Activated CD4-positive, alpha-beta T cell treated with anti-CD3 and anti-CD28 coated beads for 24 hours (primary cell): Measurements from ENCODE around the gene CDKL2.
"Not testable (repeated sequence)": the region's sequence is repeated elsewhere in the genome, so short reads cannot be mapped to it uniquely, and the experiment has no call there.

ENCODE experiments used
- DNase-seq, 2 donors: peaks; one replicate each; pipeline ENCODE4 v3.0.0-alpha.2; 2020; ENCODE audit warnings: low read depth in 2 of 2

Gene CDKL2

DNA sequence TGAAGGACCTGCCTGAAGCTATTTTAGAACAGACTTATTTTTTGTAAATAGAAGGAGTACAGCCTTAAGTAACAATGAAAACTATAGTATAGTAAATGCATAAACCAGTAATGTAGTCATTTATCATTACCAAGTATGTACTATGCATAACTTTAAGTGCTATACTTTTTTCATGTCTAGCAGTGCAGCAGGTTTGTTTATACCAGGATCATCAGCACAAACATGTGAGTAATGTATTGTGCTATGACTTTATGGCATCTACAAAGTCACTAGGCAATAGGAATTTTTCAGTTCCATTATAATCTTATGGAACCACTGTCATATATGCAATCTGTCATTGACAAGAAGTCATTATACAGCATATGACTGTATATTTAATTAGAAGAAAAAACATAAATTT is 77.9 kb downstream of the CDKL2 start:
- DNase-seq, result no peak

DNA sequence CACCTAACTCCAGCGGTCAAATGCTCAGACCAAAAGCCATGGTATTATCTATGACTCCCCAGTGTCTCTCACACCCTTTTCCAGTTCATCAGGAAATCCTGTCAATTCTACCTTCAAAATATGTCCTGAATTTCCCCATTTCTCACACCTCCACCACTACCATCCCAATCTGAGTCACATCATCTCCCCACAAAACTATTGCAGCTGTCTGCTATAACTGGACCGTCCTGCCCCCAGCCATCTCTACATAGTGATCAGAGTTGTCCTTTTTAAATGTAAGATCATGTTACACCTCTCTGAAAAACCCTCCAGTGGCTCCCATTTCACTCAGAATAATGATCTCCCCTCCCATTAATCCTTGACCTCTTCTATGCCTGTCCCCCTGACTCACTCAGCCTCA is 81.3 kb downstream of the CDKL2 start:
- DNase-seq, result no peak

DNA sequence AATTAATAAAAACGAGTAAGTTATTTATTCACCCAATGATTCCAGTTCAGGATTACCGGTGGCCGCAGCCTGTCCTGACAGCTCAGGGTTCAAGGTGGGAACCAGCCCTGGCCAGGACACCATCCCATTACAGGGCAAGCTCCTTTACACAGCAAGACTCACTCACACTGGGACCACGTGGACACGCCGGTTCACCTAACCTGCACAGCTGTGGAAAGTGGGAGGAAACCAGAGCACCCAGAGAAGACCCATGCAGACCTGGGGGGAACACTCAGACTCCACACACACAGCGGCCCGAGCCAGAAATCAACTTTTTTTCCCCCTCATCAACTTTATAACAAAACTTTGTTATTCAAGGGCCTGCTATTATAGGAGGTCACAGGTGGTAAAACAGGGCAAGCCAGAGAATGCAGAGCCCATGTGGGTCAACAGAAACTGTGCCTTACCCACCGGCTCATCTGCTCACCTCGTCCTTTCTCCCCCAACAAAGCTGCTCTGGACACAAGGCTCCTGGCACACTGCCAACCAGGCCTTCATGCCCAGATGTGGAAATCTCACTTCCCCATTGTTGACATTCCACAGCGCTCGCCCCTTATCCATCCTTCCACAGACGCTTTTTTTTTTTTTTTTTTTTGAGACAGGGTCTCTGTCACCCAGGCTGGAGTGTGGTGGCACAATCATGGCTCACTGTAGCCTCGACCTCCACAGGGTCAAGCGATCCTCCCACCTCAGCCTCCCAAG is 82.5 kb downstream of the CDKL2 start:
- DNase-seq, result no peak

DNA sequence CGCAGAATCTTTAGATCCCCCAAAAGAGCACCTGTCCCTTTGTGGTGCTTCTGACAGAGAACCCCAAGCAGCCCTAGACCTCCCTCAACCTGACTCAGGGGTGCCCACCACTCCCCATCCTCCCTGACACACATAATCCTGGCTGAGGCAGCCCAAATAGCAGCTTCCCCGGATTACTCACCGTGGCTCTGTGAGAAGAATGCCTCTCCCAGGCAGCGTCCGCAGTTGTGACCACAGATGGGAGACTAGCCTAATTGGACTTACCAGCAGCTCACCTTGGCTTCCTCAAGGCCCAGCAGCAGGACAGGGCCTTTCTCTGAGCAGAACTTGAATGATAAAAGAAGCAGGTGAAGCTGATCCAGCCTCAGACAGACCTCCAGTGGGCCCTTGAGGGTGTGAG is 84.8 kb downstream of the CDKL2 start:
- DNase-seq, result no peak

DNA sequence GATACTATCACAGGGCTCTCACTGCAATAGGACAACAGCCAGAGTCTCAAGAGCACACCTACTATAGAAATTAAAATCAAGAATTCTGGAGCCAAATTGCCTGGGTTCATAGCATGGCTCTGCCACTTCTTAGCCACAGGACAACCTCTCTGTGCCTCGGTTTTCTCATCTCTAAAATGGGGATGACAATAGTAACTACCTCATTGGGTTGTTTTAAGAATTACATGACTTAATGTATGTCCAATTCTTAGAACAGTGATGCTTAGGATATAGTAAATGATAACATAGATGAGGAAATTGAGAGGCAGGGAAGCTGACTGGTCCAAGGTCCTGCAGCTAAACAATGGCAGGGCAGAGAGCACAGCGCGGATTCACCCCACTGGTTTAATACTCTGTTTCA is 85.5 kb downstream of the CDKL2 start:
- no peak for DNase-seq

DNA sequence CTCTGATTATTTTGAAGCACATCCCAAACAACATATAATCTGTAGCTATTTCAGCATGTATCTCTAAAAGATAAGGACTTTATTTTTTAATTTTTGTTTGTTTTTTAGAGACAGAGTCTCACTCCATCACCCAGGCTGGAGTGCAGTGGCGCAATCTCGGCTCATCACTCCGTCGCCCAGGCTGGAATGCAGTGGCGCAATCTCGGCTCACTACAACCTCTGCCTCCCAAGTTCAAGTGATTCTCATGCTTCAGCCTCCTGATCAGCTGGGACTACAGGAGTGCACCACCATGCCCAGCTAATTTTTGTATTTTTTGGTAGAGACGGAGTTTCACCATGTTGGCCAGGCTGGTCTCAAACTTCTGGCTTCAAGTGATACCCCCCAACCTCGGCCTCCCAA is 86.1 kb downstream of the CDKL2 start:
- DNase-seq, result not testable (repeated sequence)

DNA sequence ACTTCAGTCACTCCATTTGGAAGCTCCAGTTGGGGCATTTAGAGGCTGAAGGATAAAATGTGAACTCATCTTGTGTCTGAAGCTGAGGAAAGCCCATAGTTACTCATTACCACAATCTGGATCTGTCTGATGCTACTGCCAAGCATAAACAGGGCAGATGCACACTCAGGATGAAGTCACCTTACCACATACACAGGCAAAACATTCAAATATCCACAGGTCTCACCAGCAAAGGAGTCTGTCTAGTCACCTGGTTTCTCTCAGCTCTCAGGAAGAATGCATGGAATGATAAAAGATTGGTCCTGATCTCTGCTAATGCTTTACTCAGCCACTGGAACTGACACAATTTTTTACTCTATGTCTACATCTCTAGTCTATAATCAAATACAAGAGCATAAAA is 87.5 kb downstream of the CDKL2 start:
- no peak for DNase-seq

DNA sequence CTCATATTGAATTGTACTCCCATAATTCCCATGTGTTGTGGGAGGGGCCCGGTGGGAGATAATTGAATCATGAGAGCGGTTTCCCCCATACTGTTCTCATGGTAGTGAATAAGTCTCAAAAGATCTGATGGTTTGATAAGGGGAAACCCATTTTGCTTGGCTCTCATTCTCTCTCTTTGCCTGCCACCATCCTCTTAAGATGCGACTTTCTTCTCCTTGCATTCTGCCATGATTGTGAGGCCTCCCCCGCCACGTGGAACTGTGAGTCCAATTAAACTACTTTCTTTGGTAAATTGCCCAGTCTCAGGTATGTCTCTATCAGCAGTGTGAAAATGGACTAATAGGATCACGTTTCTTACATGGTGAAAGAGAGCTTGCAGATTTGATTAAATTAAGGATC is 93.0 kb downstream of the CDKL2 start:
- not testable (repeated sequence) for DNase-seq

DNA sequence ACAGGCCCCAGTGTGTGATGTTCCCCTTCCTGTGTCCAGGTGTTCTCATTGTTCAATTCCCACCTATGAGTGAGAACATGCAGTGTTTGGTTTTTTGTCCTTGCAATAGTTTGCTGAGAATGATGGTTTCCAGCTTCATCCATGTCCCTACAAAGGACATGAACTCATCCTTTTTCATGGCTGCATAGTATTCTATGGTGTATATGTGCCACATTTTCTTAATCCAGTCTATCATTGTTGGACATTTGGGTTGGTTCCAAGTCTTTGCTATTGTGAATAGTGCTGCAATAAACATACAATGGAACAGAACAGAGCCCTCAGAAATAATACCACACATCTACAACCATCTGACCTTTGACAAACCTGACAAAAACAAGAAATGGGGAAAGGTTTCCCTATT is 96.4 kb downstream of the CDKL2 start:
- not testable (repeated sequence) for DNase-seq

DNA sequence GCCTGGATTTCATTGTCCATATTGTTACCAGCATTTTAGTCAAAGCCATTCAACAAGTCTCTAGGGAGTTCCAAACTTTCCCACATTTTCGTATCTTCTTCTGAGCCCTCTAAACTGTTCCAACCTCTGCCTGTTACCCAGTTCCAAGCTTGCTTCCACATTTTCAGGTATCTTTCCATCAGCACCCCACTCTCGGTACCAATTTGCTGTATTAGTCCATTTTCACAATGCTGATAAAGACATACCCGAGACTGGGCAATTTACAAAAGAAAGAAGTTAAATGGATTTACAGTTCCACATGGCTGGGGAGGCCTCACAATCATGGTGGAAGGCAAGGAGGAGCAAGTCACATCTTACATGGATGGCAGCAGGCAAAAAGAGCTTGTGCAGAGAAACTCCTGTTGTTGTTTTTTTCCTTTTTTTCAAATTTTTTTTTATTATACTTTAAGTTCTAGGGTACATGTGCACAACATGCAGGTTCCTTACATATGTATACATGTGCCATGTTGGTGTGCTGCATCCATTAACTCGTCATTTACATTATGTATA is 96.9 kb downstream of the CDKL2 start:
- not testable (repeated sequence) for DNase-seq

DNA sequence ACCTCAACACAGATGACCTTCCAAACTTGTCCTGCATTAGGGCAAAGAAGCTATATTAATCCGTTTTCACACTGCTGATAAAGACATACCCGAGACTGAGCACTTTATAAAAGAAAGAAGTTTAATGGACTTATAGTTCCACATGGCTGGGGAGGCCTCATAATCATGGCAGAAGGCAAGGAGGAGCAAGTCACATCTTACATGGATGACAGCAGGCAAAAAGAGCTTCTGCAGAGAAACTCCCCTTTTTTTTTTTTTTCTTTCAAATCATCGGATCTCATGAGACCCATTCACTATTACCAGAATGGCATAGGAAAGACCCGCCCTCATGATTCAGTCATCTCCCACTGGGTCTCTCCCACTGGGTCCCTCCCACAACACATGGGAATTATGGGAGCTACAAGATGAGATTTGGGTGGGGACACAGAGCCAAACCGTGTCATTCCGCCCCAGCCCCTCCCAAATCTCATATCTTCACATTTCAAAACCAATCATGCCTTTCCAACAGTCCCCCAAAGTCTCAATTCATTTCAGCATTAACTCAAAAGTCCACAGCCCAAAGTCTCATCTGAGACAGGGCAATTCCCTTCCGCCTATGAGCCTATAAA is 98.7 kb downstream of the CDKL2 start:
- not testable (repeated sequence) for DNase-seq

DNA sequence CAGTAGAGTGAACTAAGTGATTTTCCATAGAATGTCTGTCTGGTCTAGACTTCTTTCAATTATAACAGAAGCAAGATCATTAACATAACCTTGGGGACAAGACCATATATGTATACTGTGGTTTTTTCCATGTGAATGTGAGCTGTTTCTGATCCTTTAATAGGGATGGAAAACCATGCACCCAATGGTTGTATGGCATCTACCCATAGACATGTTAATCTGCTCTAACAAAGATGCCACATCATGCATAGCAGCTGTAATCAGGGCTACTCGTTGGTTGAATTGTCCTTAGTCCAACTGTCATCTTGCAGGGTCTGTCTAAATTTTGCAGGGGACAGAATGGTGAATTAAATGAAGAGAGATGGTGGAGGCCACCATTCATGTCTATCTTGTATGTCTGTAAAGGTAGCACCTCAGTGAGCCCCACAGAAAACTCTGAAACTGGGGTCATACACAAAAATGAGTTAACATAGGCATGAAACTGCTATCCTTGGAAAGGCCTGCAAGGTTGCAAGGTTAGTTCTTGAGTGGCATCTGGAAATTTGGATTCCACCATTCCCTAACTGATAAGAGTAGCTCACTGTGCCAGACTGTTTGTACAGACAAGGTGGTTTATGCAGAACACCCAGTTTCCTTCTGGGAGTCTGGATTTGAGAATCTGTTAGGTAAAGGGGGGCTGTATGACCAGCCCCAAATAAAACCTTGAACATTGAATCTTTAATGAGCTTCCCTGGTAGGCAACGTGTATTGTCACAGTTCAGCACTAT is 99.6 kb downstream of the CDKL2 start:
- DNase-seq, result no peak
